ENCODE measurements around the gene RNASET2.
"Not testable (repeated sequence)": the region's sequence is repeated elsewhere in the genome, so short reads cannot be mapped to it uniquely, and the experiment has no call there.

The RNASET2 gene

DNA sequence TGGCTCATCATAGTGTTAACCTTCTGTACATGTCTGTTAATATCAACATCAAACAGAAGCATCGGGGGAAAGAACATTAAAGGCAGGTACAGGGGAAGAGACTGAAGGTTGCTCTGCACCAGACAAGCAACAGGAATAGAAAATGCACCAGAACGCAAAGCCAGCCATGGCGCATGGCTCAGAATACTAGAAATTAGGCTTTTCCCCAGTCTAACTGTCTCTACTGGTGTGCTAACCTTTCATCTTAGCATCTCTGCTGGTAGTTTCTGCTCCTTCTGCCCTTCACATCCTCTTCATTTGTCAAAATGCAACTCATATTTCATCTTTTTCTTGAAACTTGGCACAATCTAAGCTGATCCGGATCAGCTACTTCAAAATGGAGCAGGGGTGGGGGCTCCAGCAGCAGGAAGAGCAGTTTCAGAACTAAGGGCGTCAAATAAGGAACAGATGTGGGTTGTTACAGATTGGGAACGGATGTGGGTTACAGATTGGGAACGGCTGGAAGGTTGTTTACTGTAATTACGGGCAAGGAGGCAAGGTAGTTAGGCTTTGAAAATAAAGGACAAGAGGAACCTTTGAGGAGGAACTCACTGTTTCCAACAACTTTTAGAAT, 13.1 kb upstream of the RNASET2 start:
- no peak for DNase-seq

GRCh38 chr6:166966268-166966667, 9.9 kb upstream of the RNASET2 start:
- no peak for DNase-seq

DNA sequence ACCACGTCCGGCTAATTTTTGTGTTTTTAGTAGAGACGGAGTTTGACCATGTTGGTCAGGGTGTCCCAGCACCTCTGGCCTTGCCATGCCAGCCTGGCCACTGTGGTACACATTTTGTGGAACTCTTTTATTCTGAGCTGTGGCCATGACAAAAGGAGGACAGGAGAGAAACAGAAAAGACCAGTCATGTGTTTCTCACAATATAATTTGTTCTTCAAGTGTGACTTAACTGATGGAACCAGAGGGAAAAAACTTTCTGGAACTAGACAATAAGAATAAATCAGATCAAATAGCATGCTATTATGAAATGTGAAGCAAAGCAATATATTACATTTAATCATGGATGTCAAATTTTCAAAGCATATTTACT, 4.2 kb upstream of the RNASET2 start:
- DNase-seq = no peak

DNA sequence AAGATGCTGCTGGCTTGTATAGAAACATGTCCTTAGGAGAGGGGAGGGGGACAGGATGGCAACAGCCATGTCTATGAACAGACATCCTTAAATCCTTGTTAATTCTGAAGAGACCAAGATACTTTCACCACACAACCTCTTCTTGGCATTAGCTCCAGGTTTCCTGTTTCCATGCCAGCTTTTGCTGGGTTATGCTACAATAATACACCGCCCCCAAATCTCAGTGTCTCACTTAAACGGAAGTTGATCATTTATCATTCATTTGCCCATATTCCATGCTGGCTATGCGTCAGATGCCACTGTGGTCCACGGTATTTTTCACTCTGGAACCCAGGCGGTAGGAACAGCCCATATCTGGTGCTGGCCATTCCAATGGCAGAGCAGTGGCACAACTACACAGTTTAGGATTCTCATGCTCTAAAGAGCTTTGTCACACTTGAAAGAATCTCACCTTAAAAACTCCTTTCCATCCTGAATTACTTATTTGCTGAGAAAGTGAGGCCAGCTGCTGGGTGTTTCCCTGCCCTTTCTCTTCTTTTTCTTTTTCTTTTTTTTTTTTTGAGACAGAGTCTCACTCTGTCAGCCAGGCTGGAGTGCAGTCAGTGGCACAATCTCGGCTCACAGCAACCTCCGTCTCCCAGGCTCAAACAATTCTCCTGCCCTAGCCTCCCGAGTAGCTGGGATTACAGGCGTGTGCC, 3.7 kb upstream of the RNASET2 start:
- DNase-seq = no peak

DNA sequence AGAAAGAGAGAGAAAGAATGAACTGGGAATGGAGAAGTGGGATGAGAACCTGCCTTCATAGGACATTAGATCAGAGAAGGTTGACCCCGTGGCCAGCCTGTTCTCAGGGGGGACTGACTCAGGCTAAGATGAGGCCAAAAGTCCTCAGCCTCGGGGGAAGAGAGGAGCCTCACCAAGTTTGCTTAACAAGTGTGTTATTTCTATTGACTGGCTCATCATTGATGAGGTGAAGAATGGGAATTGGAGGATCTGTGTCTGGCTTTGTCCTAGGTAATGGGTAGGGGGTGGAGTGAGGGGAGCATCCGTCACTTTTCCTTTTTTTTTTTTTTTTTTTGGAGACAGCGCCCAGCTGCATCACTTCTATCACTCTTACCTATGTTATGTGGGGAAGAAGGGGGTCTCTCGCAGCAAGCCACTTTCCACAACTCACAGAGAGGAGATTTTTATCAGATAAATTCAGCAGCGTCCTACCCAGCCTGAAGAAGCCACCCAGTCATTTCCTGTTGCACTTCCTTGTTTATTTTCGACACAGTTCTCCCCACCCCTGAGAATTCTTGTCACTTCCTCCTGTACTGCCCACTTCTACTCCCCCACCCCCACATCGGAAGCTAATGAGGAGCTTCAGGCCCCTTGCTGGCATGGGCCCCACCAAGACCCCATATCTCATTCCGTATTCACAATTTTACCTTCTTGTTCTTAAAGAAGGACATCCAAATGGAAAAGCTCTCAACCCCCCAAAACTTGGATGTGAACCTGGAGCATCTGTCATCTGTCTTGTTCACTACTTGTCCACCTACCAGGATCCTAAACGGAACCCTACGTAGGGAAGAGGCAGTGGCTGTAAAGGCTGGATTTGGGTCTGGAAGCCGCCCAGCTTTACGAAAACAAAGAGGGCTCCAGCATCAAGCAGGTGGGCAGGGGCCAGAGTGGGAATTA, 2.8 kb upstream of the RNASET2 start:
- DNase-seq = peak; percentile 82

DNA sequence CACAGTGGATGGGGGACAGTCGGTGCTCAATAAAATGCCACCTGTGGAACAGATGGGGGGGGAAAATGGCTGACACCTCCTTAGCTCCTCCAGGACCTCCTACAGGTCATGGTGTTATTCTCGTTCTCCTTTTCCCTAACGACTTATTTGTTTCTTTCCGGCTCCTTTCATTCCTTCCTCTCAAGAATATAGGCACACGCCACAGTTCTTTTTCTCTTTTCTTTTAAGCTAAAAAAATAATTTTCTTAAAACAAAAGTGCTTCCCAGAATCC, 1.4 kb upstream of the RNASET2 start:
- no peak for DNase-seq

DNA sequence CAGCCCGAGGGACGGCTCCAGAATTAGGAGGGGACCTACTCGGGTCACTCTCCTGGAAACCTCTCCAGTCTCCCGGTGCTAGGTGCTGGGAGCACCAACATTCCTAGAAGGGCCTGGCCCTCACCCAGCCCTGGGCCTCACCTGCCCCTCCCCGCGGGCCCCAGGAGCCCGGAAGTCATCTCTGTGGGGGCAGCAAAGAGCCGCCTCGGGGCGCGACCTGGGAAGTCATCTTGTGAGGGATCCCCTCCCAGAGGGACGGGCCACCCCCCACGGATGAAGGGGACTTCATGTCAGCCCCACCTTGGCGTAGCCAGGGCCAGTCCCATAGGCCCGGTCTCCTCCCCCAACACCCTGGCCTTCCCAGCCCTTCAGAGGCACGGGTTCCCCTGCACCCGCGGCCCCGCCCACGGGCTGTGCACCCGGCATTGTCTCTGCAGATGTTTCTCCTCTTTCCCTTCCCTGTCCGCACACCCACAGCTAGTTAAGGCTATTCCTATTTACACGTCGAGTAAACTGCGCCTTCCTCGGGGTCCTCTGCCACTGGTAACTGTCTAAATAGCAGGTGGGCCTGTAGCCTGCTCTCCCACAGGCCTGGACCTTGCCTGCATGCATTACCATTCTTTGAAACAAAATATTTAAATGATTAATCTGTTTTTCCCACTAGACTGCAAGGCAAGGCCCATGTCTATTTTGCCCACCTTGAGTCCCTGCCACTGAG, 896 bp upstream of the RNASET2 start:
- peak; percentile 68 for DNase-seq

DNA sequence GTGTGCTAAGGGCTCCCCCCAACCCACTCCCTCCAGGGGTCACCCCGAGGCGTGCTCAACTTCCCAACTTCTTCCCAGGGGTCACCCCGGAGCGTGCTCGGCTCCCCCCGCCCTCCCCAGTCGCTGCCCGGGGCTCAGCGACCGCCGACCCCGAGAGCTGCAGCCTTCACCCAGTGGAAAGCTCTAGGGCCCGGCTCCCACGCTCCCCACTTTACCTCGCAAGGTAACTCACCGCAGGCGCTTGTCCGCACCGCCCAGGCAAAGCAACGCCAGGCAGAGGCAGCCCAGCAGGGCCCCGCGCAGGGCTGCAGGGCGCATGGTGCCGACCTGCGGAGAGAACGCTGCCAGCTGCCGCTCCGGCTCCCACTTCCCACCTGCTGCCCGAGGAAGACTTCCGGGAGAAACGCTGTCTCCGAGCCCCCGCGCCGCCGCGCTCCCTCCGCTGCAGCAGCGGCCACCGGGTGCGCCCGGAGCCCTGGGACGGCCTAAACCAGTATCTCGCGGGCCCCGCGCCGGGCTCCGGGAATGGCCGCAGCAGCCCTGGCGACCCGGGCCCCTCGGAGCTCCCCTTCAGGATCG, 396 bp downstream of the RNASET2 start:
- no peak for DNase-seq

- DNase-seq = peak; percentile 43
These were observed 1.1 kb downstream of the RNASET2 start for GRCh38 chr6:166955121-166955864.

- DNase-seq = no peak
These were observed 2.1 kb downstream of the RNASET2 start for GRCh38 chr6:166954118-166954713.

GRCh38 chr6:166952567-166953486, 3.5 kb downstream of the RNASET2 start:
- DNase-seq = peak; percentile 33

DNA sequence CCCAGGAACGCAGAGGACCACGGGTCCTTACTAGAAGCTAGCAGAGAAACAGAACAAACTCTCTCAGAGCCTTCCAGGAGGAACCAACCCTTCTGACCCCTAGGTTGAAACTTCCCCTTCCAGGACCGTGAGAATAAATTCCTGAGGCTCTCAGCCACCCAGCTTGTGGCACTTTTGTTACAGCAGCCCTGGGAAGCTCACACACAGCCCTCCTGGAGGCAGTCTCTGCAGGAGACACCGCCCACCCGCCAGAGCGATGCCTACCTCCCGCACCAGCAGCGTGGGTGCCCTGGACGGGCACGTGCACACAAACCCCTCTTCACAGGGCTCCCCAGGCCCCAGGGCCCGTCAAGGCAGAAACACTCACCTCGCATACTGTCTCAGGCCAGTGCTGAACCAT, 4.2 kb downstream of the RNASET2 start:
- DNase-seq = no peak

GRCh38 chr6:166951670-166952060, 4.7 kb downstream of the RNASET2 start:
- DNase-seq = no peak

DNA sequence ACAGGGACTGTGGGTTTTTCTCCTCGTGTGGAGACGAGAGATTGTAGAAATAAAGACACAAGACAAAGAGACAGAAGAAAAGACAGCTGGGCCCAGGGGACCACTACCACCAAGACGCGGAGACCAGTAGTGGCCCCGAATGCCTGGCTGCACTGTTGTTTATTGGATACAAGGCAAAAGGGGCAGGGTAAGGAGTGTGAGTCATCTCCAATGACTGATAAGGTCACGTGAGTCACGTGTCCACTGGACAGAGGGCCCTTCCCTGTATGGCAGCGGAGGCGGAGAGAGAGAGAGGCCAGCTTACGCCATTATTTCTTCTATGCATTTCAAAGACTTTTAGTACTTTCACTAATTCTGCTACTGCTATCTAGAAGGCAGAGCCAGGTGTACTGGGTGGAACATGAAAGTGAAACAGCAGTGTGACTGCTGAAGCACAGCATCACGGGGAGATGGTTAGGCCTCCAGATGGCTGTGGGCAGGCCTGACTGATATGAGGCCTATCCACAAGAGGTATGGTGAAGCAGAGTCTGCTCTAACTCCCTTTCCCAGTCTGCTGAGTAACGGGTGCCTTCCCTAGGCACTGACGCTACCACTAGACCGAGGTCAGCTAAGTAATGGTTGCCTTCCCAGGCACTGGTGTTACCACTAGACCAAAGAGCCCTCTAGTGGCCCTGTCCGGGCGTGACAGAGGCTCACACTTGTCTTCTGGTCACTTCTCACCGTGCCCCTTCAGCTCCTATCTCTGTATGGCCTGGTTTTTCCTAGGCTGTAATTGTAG, 5.3 kb downstream of the RNASET2 start:
- DNase-seq = peak; percentile 81

DNA sequence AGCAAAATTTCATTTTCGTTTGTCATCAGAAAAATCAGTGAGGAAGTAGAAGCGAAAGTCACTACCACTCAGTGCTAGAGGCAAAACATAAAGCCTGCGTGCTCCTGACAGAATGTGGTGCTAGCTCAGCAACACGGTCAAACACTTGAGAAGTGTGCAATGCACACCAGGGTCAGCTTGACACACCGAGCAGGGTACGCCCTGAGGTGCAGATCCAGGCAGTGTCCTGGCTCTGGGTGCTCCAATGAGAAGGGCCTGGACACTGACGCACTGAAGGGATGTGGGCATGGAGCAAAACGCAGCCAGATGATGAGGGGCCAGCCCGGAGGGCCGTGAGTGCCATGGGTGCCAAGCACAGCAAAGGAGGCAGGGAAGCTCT, 5.9 kb downstream of the RNASET2 start:
- peak; percentile 41 for DNase-seq

DNA sequence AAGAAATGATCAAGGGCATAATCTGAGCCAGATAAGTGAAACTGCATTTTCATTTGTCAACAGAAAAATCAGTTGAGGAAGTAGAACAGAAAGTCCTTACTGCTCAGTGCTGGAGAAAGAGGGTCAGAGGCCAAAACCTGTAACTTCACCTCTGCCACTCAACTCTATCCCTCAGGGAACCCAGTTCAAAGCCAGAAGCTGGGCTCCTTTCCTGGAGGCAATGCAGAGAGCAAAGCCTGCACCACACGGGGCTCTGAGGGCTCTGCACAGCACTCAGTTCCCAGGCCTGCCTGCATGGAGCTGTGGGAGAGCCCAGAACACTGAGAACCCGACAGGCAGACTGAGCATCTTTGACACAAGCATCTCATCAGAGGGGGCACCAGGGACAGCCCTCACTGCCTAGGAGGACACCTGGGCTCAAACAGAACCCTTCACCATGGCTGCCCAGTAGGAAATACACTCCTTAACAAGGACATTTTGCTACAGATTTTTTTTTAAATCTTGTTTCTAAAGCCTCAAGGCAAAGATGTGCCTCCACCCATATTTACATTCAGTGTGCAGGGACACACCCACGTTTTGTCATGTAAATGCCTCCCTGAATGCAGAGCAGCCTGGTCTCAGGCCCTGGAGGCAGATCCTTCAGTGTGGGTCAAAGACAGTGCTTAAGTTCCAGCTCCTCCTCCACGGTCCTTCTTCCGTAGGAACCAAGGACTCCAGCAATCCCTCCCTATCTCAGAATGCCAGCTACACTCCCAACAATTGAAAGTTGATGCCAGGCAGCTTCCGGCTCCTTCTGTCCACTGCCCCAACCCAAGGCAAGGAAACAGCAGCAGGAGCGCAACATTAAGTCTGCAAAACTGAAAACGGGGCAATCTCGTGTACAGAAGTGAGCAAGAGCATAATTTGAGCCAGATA, 6.6 kb downstream of the RNASET2 start:
- no peak for DNase-seq

GRCh38 chr6:166948724-166949123, 7.6 kb downstream of the RNASET2 start:
- DNase-seq = not testable (repeated sequence)

- no peak for DNase-seq
These were observed 9.1 kb downstream of the RNASET2 start for GRCh38 chr6:166947251-166947650.

- no peak for DNase-seq
These were observed 10.2 kb downstream of the RNASET2 start for GRCh38 chr6:166946125-166946524.
